MM.1S (cell line): Measurements from ENCODE around the gene PROB1.
A peak's percentile ranks its signal among the peaks of the same experiment; 100 is the strongest.

Source experiments
- CTCF ChIP-seq: fragments of 300-600 bp; sonication (generic); IDR thresholded peaks from 2 replicates; pipeline ENCODE4 v1.5.1; 2016; ENCODE audit warnings: antibody characterized with exemption, low read length, mixed read lengths
- EZH2 ChIP-seq: fragments of 300-600 bp; sonication (generic); optimal IDR thresholded peaks from 2 replicates; pipeline ENCODE3; 2017; ENCODE audit warnings: low read depth, mild to moderate bottlenecking, antibody characterized with exemption, low read length, mixed read lengths
- EZH2phosphoT487 ChIP-seq: fragments of 300-600 bp; sonication (generic); IDR thresholded peaks from 2 replicates; pipeline ENCODE4 v1.6.1; 2018; ENCODE audit warnings: antibody characterized with exemption, low read length

GRCh38 chr5:139394123-139394653, 716 bp downstream of the PROB1 start:
- TF ChIP-seq CTCF (peak; percentile 81), EZH2 (no peak), EZH2phosphoT487 (no peak)
